Activated T-cell treated with anti-CD3 and anti-CD28 coated beads for 48 hours (primary cell): ENCODE measurements around the gene SCPEP1.

Experiments used
- DNase-seq: peaks from one replicate; pipeline ENCODE4 v3.0.0-alpha.2; 2020; ENCODE audit warnings: low read depth

Gene SCPEP1

GRCh38 chr17:57002904-57003303 is 25.0 kb downstream of the SCPEP1 start:
- DNase-seq, result no peak

GRCh38 chr17:57004944-57005579 is 27.1 kb downstream of the SCPEP1 start:
- no peak for DNase-seq

GRCh38 chr17:57006040-57006439 is 28.1 kb downstream of the SCPEP1 start:
- DNase-seq, result no peak

- DNase-seq, result no peak
Observed at GRCh38 chr17:57008958-57009357, 31.0 kb downstream of the SCPEP1 start.

GRCh38 chr17:57009737-57010445 is 32.0 kb downstream of the SCPEP1 start:
- peak; percentile 29 for DNase-seq

GRCh38 chr17:57010487-57010886 is 32.6 kb downstream of the SCPEP1 start:
- no peak for DNase-seq

GRCh38 chr17:57011491-57012015 is 33.6 kb downstream of the SCPEP1 start:
- DNase-seq, result no peak

- DNase-seq, result no peak
Observed at GRCh38 chr17:57016071-57016763, 38.3 kb downstream of the SCPEP1 start.

GRCh38 chr17:57016764-57017116 is 38.8 kb downstream of the SCPEP1 start:
- no peak for DNase-seq

GRCh38 chr17:57017625-57018024 is 39.7 kb downstream of the SCPEP1 start:
- no peak for DNase-seq

- DNase-seq, result no peak
Observed at GRCh38 chr17:57020208-57020607, 42.3 kb downstream of the SCPEP1 start.

GRCh38 chr17:57021226-57021940 is 43.5 kb downstream of the SCPEP1 start:
- DNase-seq, result no peak

- no peak for DNase-seq
Observed at GRCh38 chr17:57025876-57026275, 47.9 kb downstream of the SCPEP1 start.

- no peak for DNase-seq
Observed at GRCh38 chr17:57027852-57028251, 49.9 kb downstream of the SCPEP1 start.

- no peak for DNase-seq
Observed at GRCh38 chr17:57032343-57032742, 54.4 kb downstream of the SCPEP1 start.

GRCh38 chr17:57033296-57033695 is 55.4 kb downstream of the SCPEP1 start:
- no peak for DNase-seq

GRCh38 chr17:57034807-57035754 is 57.1 kb downstream of the SCPEP1 start:
- no peak for DNase-seq

GRCh38 chr17:57035971-57036481 is 58.1 kb downstream of the SCPEP1 start:
- DNase-seq, result no peak

- no peak for DNase-seq
Observed at GRCh38 chr17:57037411-57037810, 59.5 kb downstream of the SCPEP1 start.

- DNase-seq, result no peak
Observed at GRCh38 chr17:57038486-57038885, 60.6 kb downstream of the SCPEP1 start.

GRCh38 chr17:57040571-57040970 is 62.6 kb downstream of the SCPEP1 start:
- no peak for DNase-seq
